NCI-H2081 treated with DMSO at 0.1 percent for 48 hours (cell line): ENCODE data around the gene RREB1.

Experiments
- DNase-seq: peaks from one replicate; lab custom pipeline; 2025; lab: John Stamatoyannopoulos, UW

The RREB1 gene

GRCh38 chr6:7088076-7088742, 19.6 kb upstream of the RREB1 start:
- no peak for DNase-seq

GRCh38 chr6:7098993-7099392, 8.8 kb upstream of the RREB1 start:
- no peak for DNase-seq

GRCh38 chr6:7100072-7100752, 7.5 kb upstream of the RREB1 start:
- no peak for DNase-seq

- no peak for DNase-seq
Observed at GRCh38 chr6:7100753-7101081, 7.0 kb upstream of the RREB1 start.

- no peak for DNase-seq
Observed at GRCh38 chr6:7101290-7101689, 6.5 kb upstream of the RREB1 start.

- DNase-seq, result no peak
Observed at GRCh38 chr6:7104752-7105151, 3.0 kb upstream of the RREB1 start.

- no peak for DNase-seq
Observed at GRCh38 chr6:7106215-7106751, 1.5 kb upstream of the RREB1 start.

GRCh38 chr6:7106752-7107577, 796 bp upstream of the RREB1 start:
- no peak for DNase-seq

- no peak for DNase-seq
Observed at GRCh38 chr6:7108196-7108963, 619 bp downstream of the RREB1 start.

GRCh38 chr6:7108964-7109836, 1.4 kb downstream of the RREB1 start:
- DNase-seq, result no peak

- no peak for DNase-seq
Observed at GRCh38 chr6:7110092-7110792, 2.5 kb downstream of the RREB1 start.

- no peak for DNase-seq
Observed at GRCh38 chr6:7111095-7111690, 3.4 kb downstream of the RREB1 start.

GRCh38 chr6:7112171-7112570, 4.4 kb downstream of the RREB1 start:
- no peak for DNase-seq

GRCh38 chr6:7112741-7113313, 5.1 kb downstream of the RREB1 start:
- no peak for DNase-seq

- DNase-seq, result no peak
Observed at GRCh38 chr6:7114744-7115458, 7.1 kb downstream of the RREB1 start.

GRCh38 chr6:7115543-7116231, 7.9 kb downstream of the RREB1 start:
- no peak for DNase-seq

- DNase-seq, result no peak
Observed at GRCh38 chr6:7119272-7119801, 11.6 kb downstream of the RREB1 start.

GRCh38 chr6:7121700-7122241, 14.0 kb downstream of the RREB1 start:
- DNase-seq, result no peak
